GM21529 (cell line): Measurements from ENCODE around the gene UTP25.
A peak's percentile ranks its signal among the peaks of the same experiment; 100 is the strongest.
"Not testable (repeated sequence)": the region's sequence is repeated elsewhere in the genome, so short reads cannot be mapped to it uniquely, and the experiment has no call there.

Source experiments
- ATAC-seq: cut with Tn5 transposase; IDR thresholded peaks from one replicate; pipeline ENCODE4 v1.9.1; 2021; ENCODE audit not compliant: unreplicated experiment

UTP25 gene

GRCh38 chr1:209890641-209891330 lies 63.0 kb downstream of the UTP25 start:
- no peak for ATAC-seq

- ATAC-seq: no peak
Observed at GRCh38 chr1:209893751-209894150, 66.0 kb downstream of the UTP25 start.

- no peak for ATAC-seq
Observed at GRCh38 chr1:209895709-209896108, 67.9 kb downstream of the UTP25 start.

- ATAC-seq: no peak
Observed at GRCh38 chr1:209896346-209896745, 68.6 kb downstream of the UTP25 start.

- ATAC-seq: not testable (repeated sequence)
Observed at GRCh38 chr1:209898271-209898670, 70.5 kb downstream of the UTP25 start.

- ATAC-seq: not testable (repeated sequence)
Observed at GRCh38 chr1:209898851-209899250, 71.1 kb downstream of the UTP25 start.

- peak; percentile 61 for ATAC-seq
Observed at GRCh38 chr1:209899948-209900347, 72.2 kb downstream of the UTP25 start.

- no peak for ATAC-seq
Observed at GRCh38 chr1:209900734-209901133, 73.0 kb downstream of the UTP25 start.

GRCh38 chr1:209901211-209901610 lies 73.4 kb downstream of the UTP25 start:
- ATAC-seq: no peak

GRCh38 chr1:209904774-209905173 lies 77.0 kb downstream of the UTP25 start:
- not testable (repeated sequence) for ATAC-seq
